Measurements from ENCODE around the gene DENND2A.

The DENND2A gene

GRCh38 chr7:140610204-140611165 lies 30.1 kb downstream of the DENND2A start:
- no peak overlapping the region for H3K4me3 ChIP-seq (ENCODE audit: low read depth, low read length)
- DNase-seq (ENCODE audit: low read depth), result no peak
- TF ChIP-seq MAX (IDR thresholded peaks at IDR 0.05; ENCODE audit: low read depth, low read length), result no peak
- no peak for TF ChIP-seq POLR2A (IDR thresholded peaks at IDR 0.05; ENCODE audit: extremely low read depth, insufficient read length)
- no peak for TF ChIP-seq MYC (IDR thresholded peaks at IDR 0.05; ENCODE audit: low read depth, low read length)
- no peak for TF ChIP-seq CTCF (IDR thresholded peaks at IDR 0.05; ENCODE audit: low read depth, low read length)

GRCh38 chr7:140609646-140610045 lies 31.0 kb downstream of the DENND2A start:
- no peak for DNase-seq (ENCODE audit: low read depth)
- no peak overlapping the region for H3K4me3 ChIP-seq (ENCODE audit: low read depth, low read length)
- no peak for TF ChIP-seq CTCF (IDR thresholded peaks at IDR 0.05; ENCODE audit: low read depth, low read length)
- no peak for TF ChIP-seq MYC (IDR thresholded peaks at IDR 0.05; ENCODE audit: low read depth, low read length)
- TF ChIP-seq MAX (IDR thresholded peaks at IDR 0.05; ENCODE audit: low read depth, low read length), result no peak
- no peak for TF ChIP-seq POLR2A (IDR thresholded peaks at IDR 0.05; ENCODE audit: extremely low read depth, insufficient read length)

GRCh38 chr7:140607441-140607989 lies 33.1 kb downstream of the DENND2A start:
- no peak overlapping the region for H3K4me3 ChIP-seq (ENCODE audit: low read depth, low read length)
- no peak for DNase-seq (ENCODE audit: low read depth)
- TF ChIP-seq MYC (IDR thresholded peaks at IDR 0.05; ENCODE audit: low read depth, low read length) (no peak), MAX (IDR thresholded peaks at IDR 0.05; ENCODE audit: low read depth, low read length) (no peak), CTCF (IDR thresholded peaks at IDR 0.05; ENCODE audit: low read depth, low read length) (no peak), POLR2A (IDR thresholded peaks at IDR 0.05; ENCODE audit: extremely low read depth, insufficient read length) (no peak)

- DNase-seq (ENCODE audit: low read depth), result no peak
- TF ChIP-seq POLR2A (IDR thresholded peaks at IDR 0.05; ENCODE audit: extremely low read depth, insufficient read length) (no peak), MYC (IDR thresholded peaks at IDR 0.05; ENCODE audit: low read depth, low read length) (no peak), MAX (IDR thresholded peaks at IDR 0.05; ENCODE audit: low read depth, low read length) (no peak), CTCF (IDR thresholded peaks at IDR 0.05; ENCODE audit: low read depth, low read length) (no peak)
- no peak overlapping the region for H3K4me3 ChIP-seq (ENCODE audit: low read depth, low read length)
These were observed 35.3 kb downstream of the DENND2A start for GRCh38 chr7:140605337-140605736.

- no peak overlapping the region for H3K4me3 ChIP-seq (ENCODE audit: low read depth, low read length)
- DNase-seq (ENCODE audit: low read depth), result no peak
- TF ChIP-seq MYC (IDR thresholded peaks at IDR 0.05; ENCODE audit: low read depth, low read length) (no peak), MAX (IDR thresholded peaks at IDR 0.05; ENCODE audit: low read depth, low read length) (no peak), CTCF (IDR thresholded peaks at IDR 0.05; ENCODE audit: low read depth, low read length) (no peak), POLR2A (IDR thresholded peaks at IDR 0.05; ENCODE audit: extremely low read depth, insufficient read length) (no peak)
These were observed 35.9 kb downstream of the DENND2A start for GRCh38 chr7:140604760-140605159.

All from NB4 (cell line).